Activated CD4-positive, alpha-beta T cell treated with anti-CD3 and anti-CD28 coated beads, Interleukin-10, Interleukin-2, amounts not matched to agents 100 ng/mL and 50 ng/mL, durations not matched to agents 16 hours and 8 hours (primary cell): ENCODE data around the gene ZCCHC3.

ENCODE experiments used
- DNase-seq: peaks from one replicate; pipeline ENCODE4 v3.0.0-alpha.2; 2020

ZCCHC3 gene

GRCh38 chr20:347640-348484 lies 50.5 kb downstream of the ZCCHC3 start:
- peak; percentile 83 for DNase-seq

- DNase-seq = no peak
Observed at GRCh38 chr20:348972-349841, 51.8 kb downstream of the ZCCHC3 start.
